GM12878 (cell line): ENCODE measurements around the gene DEXI. TPM values are rescaled to one million over a fixed set of nuclear protein-coding genes. Genes with fewer than 3 reads are reported as not detected.
A peak's percentile ranks its signal among the peaks of the same experiment; 100 is the strongest.

ENCODE experiments used
- ATAC-seq: fragments of 200-7000 bp; cut with Tn5 transposase; 3 replicates; pipeline ENCODE4 v1.9.1; 2020; ENCODE audit warnings: mild to moderate bottlenecking, moderate library complexity
- BruUV-seq: library from RNA; stranded (reverse); fragments of 400-500 nt; replicated peaks from 2 replicates; lab custom pipeline; 2021; lab: Mats Ljungman, UMichigan
- CTCF ChIA-PET: fragments of 300-600 bp; sonication (Branson Sonifier 250); formaldehyde crosslinking; extraction: SDS; loops from one replicate; lab custom pipeline; 2021; ENCODE audit warnings: inconsistent platforms; lab: Yijun Ruan, JAX
- POLR2A ChIA-PET: fragments of 350-600 bp; formaldehyde crosslinking; extraction: SDS; loops from one replicate; lab custom pipeline; 2021; ENCODE audit warnings: inconsistent platforms; lab: Charles Lee
- RAD21 ChIA-PET: fragments of 300-600 bp; sonication (Branson Sonifier 250); formaldehyde crosslinking; loops from one replicate; lab custom pipeline; 2023; ENCODE audit warnings: antibody characterized with exemption; ENCODE audit not compliant: unreplicated experiment; lab: Charles Lee
- SMC1A ChIA-PET: fragments of 300-600 bp; sonication (Branson Sonifier 250); formaldehyde crosslinking; loops from one replicate; lab custom pipeline; 2023; ENCODE audit not compliant: unreplicated experiment, uncharacterized antibody; lab: Charles Lee
- DNase-seq: peaks from one replicate; pipeline ENCODE4 v3.0.0-alpha.2; 2011; ENCODE audit warnings: low read depth, low spot score
- FAIRE-seq: peaks from 3 replicates; lab custom pipeline; 2011; peaks lifted over from hg19 to GRCh38; lab: Jason Lieb, UNC
- H2AFZ ChIP-seq: 2 replicates; pipeline ENCODE4 v1.6.0; 2011; ENCODE audit warnings: low read depth, low read length, control low read depth; ENCODE audit not compliant: control insufficient read depth
- H3K27ac ChIP-seq: 2 replicates; pipeline ENCODE4 v1.5.1; 2011; ENCODE audit warnings: control low read depth; ENCODE audit not compliant: control insufficient read depth, insufficient read depth
- H3K27me3 ChIP-seq, 2 experiments: replicated peaks in 1 of 2; 2 replicates each; pipeline versions ENCODE4 v1.6.0 to v1.6.1; 2011; ENCODE audit warnings: low read length in 1 of 2; ENCODE audit not compliant: control insufficient read depth in 2 of 2, insufficient read depth in 2 of 2
- H3K36me3 ChIP-seq, 2 experiments: 2 replicates each; pipeline ENCODE4 v1.5.1; 2011; ENCODE audit warnings: low read length in 1 of 2; ENCODE audit not compliant: control insufficient read depth in 2 of 2, insufficient read depth in 2 of 2
- H3K4me1 ChIP-seq: 2 replicates; pipeline ENCODE4 v1.6.1; 2011; ENCODE audit warnings: mild to moderate bottlenecking, low read length, moderate library complexity, mixed read lengths; ENCODE audit not compliant: control insufficient read depth, insufficient read depth
- H3K4me2 ChIP-seq: 2 replicates; pipeline ENCODE4 v1.6.0; 2011; ENCODE audit warnings: control low read depth; ENCODE audit not compliant: control insufficient read depth, insufficient read depth
- H3K4me3 ChIP-seq: fragments of 200-600 bp; sonication (generic); 2 replicates; pipeline ENCODE4 v1.5.1; 2016
- H3K79me2 ChIP-seq: 2 replicates; pipeline ENCODE4 v1.6.0; 2011; ENCODE audit warnings: low read length; ENCODE audit not compliant: control insufficient read depth, insufficient read depth
- H3K9ac ChIP-seq: 2 replicates; pipeline ENCODE4 v1.8.0; 2011; ENCODE audit warnings: low read length, control low read depth, mixed read lengths; ENCODE audit not compliant: control insufficient read depth, insufficient read depth
- H3K9me3 ChIP-seq: replicated peaks from 3 replicates; pipeline ENCODE4 v1.5.1; 2011; ENCODE audit warnings: mild to moderate bottlenecking, low read length; ENCODE audit not compliant: control insufficient read depth, insufficient read depth
- H4K20me1 ChIP-seq: 2 replicates; pipeline ENCODE4 v1.6.0; 2011; ENCODE audit not compliant: control insufficient read depth, insufficient read depth
- BMI1 ChIP-seq: fragments of 450-650 bp; IDR thresholded peaks from 2 replicates; pipeline ENCODE4 v1.6.1; 2016; ENCODE audit warnings: mild to moderate bottlenecking, moderate library complexity, borderline replicate concordance
- HDGF ChIP-seq: fragments of 450-650 bp; IDR thresholded peaks from 2 replicates; pipeline ENCODE4 v1.6.1; 2016; ENCODE audit warnings: antibody characterized with exemption
- NR2F1 ChIP-seq: fragments of 450-650 bp; conservative IDR thresholded peaks from 2 replicates; pipeline ENCODE4 v1.6.1; 2017; ENCODE audit warnings: mild to moderate bottlenecking
- RAD51 ChIP-seq: fragments of 450-650 bp; IDR thresholded peaks from 2 replicates; pipeline ENCODE4 v1.6.1; 2016; ENCODE audit warnings: moderate library complexity, mild to moderate bottlenecking, inconsistent platforms
- RCOR1 ChIP-seq: conservative IDR thresholded peaks from 2 replicates; pipeline ENCODE4 v1.6.1; 2012; ENCODE audit warnings: low read depth, low read length, improper control_type of control experiment
- SMC3 ChIP-seq: IDR thresholded peaks from 2 replicates; pipeline ENCODE4 v1.6.1; 2011; ENCODE audit warnings: low read length, improper control_type of control experiment, borderline replicate concordance
- TAF1 ChIP-seq: IDR thresholded peaks from 2 replicates; pipeline ENCODE4 v1.6.1; 2011; ENCODE audit warnings: mild to moderate bottlenecking, low read depth, low read length, borderline replicate concordance
- TCF7 ChIP-seq: IDR thresholded peaks from 2 replicates; pipeline ENCODE4 v1.6.1; 2014; ENCODE audit warnings: antibody characterized with exemption, borderline replicate concordance
- WGBS: methylation state at CpG from one replicate; pipeline ENCODE4 v1.1.6; 2016; ENCODE audit warnings: low lambda C conversion rate; ENCODE audit not compliant: insufficient replicate concordance, insufficient coverage; ENCODE audit errors: missing lambda C conversion rate; 5-methylcytosine and 5-hydroxymethylcytosine counted together
- in situ Hi-C: fragments of 300-500 bp; cut with MboI; formaldehyde crosslinking; loops from 9 replicates; pipeline ENCODE4 v1.14.3; 2018; ENCODE audit warnings: mixed read lengths
- intact Hi-C: fragments of 100-400 bp; cut with micrococcal nuclease; formaldehyde crosslinking; loops from one replicate; pipeline ENCODE4 v1.14.2; 2022; ENCODE audit not compliant: unreplicated experiment
- polyA plus RNA-seq, 11 experiments: library from polyadenylated mRNA; depleted of rRNA in 4 of 11; unstranded in 6 of 11; stranded (reverse) in 5 of 11; fragments of >200 nt; fragmentation: Nextera tagmentation in 4 of 11; fragmentation: Illumina TruSeq in 1 of 11; extraction: Ambion mirVana in 4 of 11; extraction: Trizol in 1 of 11; gene quantifications; 1 replicate in 1 of 11; 2 replicates in 10 of 11; pipeline versions ENCODE4 v1.2.1 to v1.2.3, GENCODE V29; 2011 to 2016; ENCODE audit warnings: inconsistent platforms in 2 of 11, missing spikeins in 2 of 11, low read depth in 1 of 11
- total RNA-seq, 4 experiments: library from RNA; depleted of rRNA in 3 of 4; stranded (reverse); fragments of >200 nt in 3 of 4; fragmentation: Illumina TruSeq in 1 of 4; extraction: Trizol in 1 of 4; gene quantifications; 2 replicates each; pipeline versions ENCODE4 v1.2.1 to v1.2.3, GENCODE V29; 2013 to 2021

Gene DEXI
- total and polyA plus RNA-seq, 10 of the 15 experiments (the other 5 are each of a cell fraction or from before 2014, with no cell fraction given): 1.4 to 26.3 (median 18.4) TPM

- TF ChIP-seq SMC3 (no peak), TCF7 (0 out of 2 replicates have a peak, but pooled peaks have one; percentile 15), RCOR1 (no peak), RAD51 (no peak), BMI1 (no peak), TAF1 (no peak)
Observed at GRCh38 chr16:10957771-10958482, 15.7 kb upstream of the DEXI start (continued).

DNA sequence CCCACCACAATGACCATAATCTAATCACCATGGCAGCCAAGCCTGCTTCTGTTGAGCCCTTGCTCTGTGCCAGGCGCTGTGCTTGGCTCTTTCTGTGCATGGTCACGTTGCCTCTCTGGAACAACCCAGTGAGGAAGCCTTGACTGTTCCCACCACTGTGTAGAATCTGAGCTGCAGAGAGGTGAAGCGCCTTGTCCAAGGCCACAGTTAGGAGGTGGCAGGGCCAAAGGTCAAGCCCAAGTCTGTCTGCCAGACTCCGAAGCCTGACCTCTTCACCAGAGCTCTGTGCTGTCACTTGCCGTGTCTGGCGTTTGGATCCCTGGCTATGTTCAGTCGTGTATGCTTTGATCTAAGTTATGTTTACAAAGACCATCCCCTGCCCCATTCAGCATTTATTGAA lies 12.6 kb upstream of the DEXI start:
- Histone ChIP-seq H3K27ac (no peak overlapping the region; the same call in 1 of the 2 replicates), H3K4me2 (no peak overlapping the region), H3K4me3 (no peak overlapping the region), H3K36me3 (peaks cover 0 to 5% of the 10 kb centered on the region in 2 experiments; a peak in 3 of 4 replicates), H3K79me2 (peaks cover 34% of the 10 kb centered on the region), H3K9ac (no peak overlapping the region), H3K27me3 (no peaks in the 10 kb centered on the region), H2AFZ (no peak overlapping the region), H4K20me1 (no peaks in the 10 kb centered on the region), H3K9me3 (no peaks in the 10 kb centered on the region), H3K4me1 (peaks cover 40% of the 10 kb centered on the region)
- SMC1A ChIA-PET: interaction anchor here (0.8 to 2.7 kb wide), 10 partner anchors 9 to 402 kb away, joined by 3 to 14 read pairs (median 4); partner anchors contain the start of gene SOCS1
- in situ Hi-C loops: loop anchor here (25.0 kb wide), 1 partner anchor 707 kb away; the partner anchor contains the start of gene SNN
- RAD21 ChIA-PET: interaction anchor here (0.8 to 3.8 kb wide), 8 partner anchors 10 to 444 kb away, joined by 3 to 40 read pairs (median 3); partner anchors contain the start of gene SOCS1
- FAIRE-seq (no peak), DNase-seq (no peak), ATAC-seq (no peak)
- CTCF ChIA-PET: interaction anchor here (0.6 to 2.7 kb wide), 20 partner anchors 10 to 830 kb away, joined by 3 to 45 read pairs (median 4); partner anchors contain the start of gene SOCS1
- POLR2A ChIA-PET: interaction anchor here (1.3 to 2.5 kb wide), 2 partner anchors 10 kb away, joined by 3 to 16 read pairs; no protein-coding TSS in a partner anchor
- BruUV-seq: no TSS peak
- 0 out of 2 replicates have a peak, but pooled peaks have one; percentile 37 for TF ChIP-seq NR2F1
- no peak for TF ChIP-seq HDGF
- intact Hi-C loops: no loop called here
- 93% methylated on average over 7 of the region's 7 CpGs for WGBS
